Caco-2 (cell line): ENCODE data around the gene OR2AT4. TPM values are rescaled to one million over a fixed set of nuclear protein-coding genes. Genes with fewer than 3 reads are reported as not detected.

Experiments
- BruUV-seq: library from RNA; stranded (reverse); fragments of 400-500 nt; replicated peaks from 2 replicates; lab custom pipeline; 2021; lab: Mats Ljungman, UMichigan
- CTCF ChIA-PET: fragments of 300-600 bp; sonication (Branson Sonifier 250); formaldehyde crosslinking; loops from one replicate; lab custom pipeline; 2022; ENCODE audit warnings: antibody characterized with exemption; lab: Charles Lee
- POLR2A ChIA-PET: fragments of 300-600 bp; sonication (Branson Sonifier 250); formaldehyde crosslinking; loops from one replicate; lab custom pipeline; 2022; ENCODE audit warnings: antibody characterized with exemption; lab: Charles Lee
- DNase-seq, 2 experiments: peaks; one replicate each; pipeline versions ENCODE4 v3.0.0 to v3.0.0-alpha.2; 2020 to 2022
- H3K27me3 ChIP-seq: replicated peaks from 2 replicates; pipeline ENCODE4 v1.6.0; 2011; ENCODE audit warnings: low read length; ENCODE audit not compliant: control insufficient read depth, insufficient read depth
- H3K36me3 ChIP-seq: 2 replicates; pipeline ENCODE4 v1.5.1; 2011; ENCODE audit warnings: low read length; ENCODE audit not compliant: control insufficient read depth, insufficient read depth
- H3K4me1 ChIP-seq: fragments of 250-450 bp; sonication (Bioruptor Pico); 2 replicates; pipeline ENCODE4 v1.5.1; 2020; ENCODE audit warnings: mild to moderate bottlenecking
- H3K4me3 ChIP-seq: 2 replicates; pipeline ENCODE4 v1.5.1; 2011; ENCODE audit warnings: low read depth, mild to moderate bottlenecking, control low read depth, low read length
- H3K9me3 ChIP-seq: fragments of 250-450 bp; sonication (Bioruptor Pico); 2 replicates; pipeline ENCODE4 v1.5.1; 2020; ENCODE audit warnings: mild to moderate bottlenecking, moderate library complexity
- H3K27ac Mint-ChIP-seq: one replicate; pipeline ENCODE4 v1.8.0; 2022; ENCODE audit warnings: mixed read lengths; ENCODE audit not compliant: unreplicated experiment
- H3K27me3 Mint-ChIP-seq: one replicate; pipeline ENCODE4 v1.8.0; 2022; ENCODE audit warnings: mixed read lengths; ENCODE audit not compliant: insufficient read depth, unreplicated experiment
- H3K36me3 Mint-ChIP-seq: one replicate; pipeline ENCODE4 v1.8.0; 2022; ENCODE audit warnings: mild to moderate bottlenecking, mixed read lengths; ENCODE audit not compliant: insufficient read depth, unreplicated experiment
- H3K4me1 Mint-ChIP-seq: one replicate; pipeline ENCODE4 v1.8.0; 2022; ENCODE audit warnings: low read depth, mixed read lengths; ENCODE audit not compliant: unreplicated experiment
- H3K4me3 Mint-ChIP-seq: one replicate; pipeline ENCODE4 v1.8.0; 2022; ENCODE audit warnings: mild to moderate bottlenecking, moderate library complexity, mixed read lengths; ENCODE audit not compliant: unreplicated experiment
- H3K9me3 Mint-ChIP-seq: one replicate; pipeline ENCODE4 v1.8.0; 2022; ENCODE audit warnings: mixed read lengths; ENCODE audit not compliant: unreplicated experiment
- intact Hi-C: fragments of 100-400 bp; cut with micrococcal nuclease; formaldehyde crosslinking; loops from one replicate; pipeline ENCODE4 v1.10.0; 2022; ENCODE audit not compliant: unreplicated experiment
- total RNA-seq: library from RNA; stranded (reverse); gene quantifications from 2 replicates; pipeline ENCODE4 v1.2.3, GENCODE V29; 2022
- TF ChIP-seq, protein P1 (sequence below), 2 experiments: fragments of 200-600 bp in 1 of 2; IDR thresholded peaks; 1 replicate in 1 of 2; 2 replicates in 1 of 2; pipeline versions ENCODE4 v1.5.1 to v1.8.0; 2011 to 2022; ENCODE audit warnings: antibody characterized with exemption in 1 of 2, control low read depth in 1 of 2, inconsistent platforms in 1 of 2, low read depth in 1 of 2, low read length in 1 of 2, mild to moderate bottlenecking in 1 of 2, moderate library complexity in 1 of 2; ENCODE audit not compliant: insufficient read depth in 1 of 2, severe bottlenecking in 1 of 2, unreplicated experiment in 1 of 2

OR2AT4 gene
- total RNA-seq, 1 experiment from 2014 or later: not detected

GRCh38 chr11:75145196-75145971, 48.7 kb upstream of the OR2AT4 start:
- TF ChIP-seq, protein P1, sequence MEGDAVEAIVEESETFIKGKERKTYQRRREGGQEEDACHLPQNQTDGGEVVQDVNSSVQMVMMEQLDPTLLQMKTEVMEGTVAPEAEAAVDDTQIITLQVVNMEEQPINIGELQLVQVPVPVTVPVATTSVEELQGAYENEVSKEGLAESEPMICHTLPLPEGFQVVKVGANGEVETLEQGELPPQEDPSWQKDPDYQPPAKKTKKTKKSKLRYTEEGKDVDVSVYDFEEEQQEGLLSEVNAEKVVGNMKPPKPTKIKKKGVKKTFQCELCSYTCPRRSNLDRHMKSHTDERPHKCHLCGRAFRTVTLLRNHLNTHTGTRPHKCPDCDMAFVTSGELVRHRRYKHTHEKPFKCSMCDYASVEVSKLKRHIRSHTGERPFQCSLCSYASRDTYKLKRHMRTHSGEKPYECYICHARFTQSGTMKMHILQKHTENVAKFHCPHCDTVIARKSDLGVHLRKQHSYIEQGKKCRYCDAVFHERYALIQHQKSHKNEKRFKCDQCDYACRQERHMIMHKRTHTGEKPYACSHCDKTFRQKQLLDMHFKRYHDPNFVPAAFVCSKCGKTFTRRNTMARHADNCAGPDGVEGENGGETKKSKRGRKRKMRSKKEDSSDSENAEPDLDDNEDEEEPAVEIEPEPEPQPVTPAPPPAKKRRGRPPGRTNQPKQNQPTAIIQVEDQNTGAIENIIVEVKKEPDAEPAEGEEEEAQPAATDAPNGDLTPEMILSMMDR (IDR thresholded peaks at IDR 0.05; ENCODE audit: insufficient read depth in 1 of 2, low read depth in 1 of 2, low read length in 1 of 2, severe bottlenecking in 1 of 2, unreplicated experiment in 1 of 2): no peak
- H3K36me3 ChIP-seq: no peaks in the 10 kb centered on the region
- peaks cover 71% of the 10 kb centered on the region for H3K4me1 ChIP-seq
- Mint-ChIP-seq H3K4me1 (peaks cover 44% of the 10 kb centered on the region), H3K4me3 (peak overlapping the region; percentile 25), H3K27me3 (no peaks in the 10 kb centered on the region), H3K9me3 (no peaks in the 10 kb centered on the region), H3K27ac (peak overlapping the region; percentile 75), H3K36me3 (peaks cover 12% of the 10 kb centered on the region)
- peak in 1 of 2 experiments; percentile 34 for DNase-seq
- CTCF ChIA-PET: interaction anchor here (0.6 to 11.4 kb wide), 21 partner anchors 7 to 1269 kb away, joined by 3 to 887 read pairs (median 5); partner anchors contain the start of genes COA4, PAAF1 and TPBGL
- no peaks in the 10 kb centered on the region for H3K27me3 ChIP-seq
- BruUV-seq: no TSS peak
- POLR2A ChIA-PET: interaction anchor here (1.1 to 3.9 kb wide), 6 partner anchors 11 to 59 kb away, joined by 3 to 43 read pairs (median 12); no protein-coding TSS in a partner anchor
- H3K9me3 ChIP-seq: no peaks in the 10 kb centered on the region
- no peak overlapping the region for H3K4me3 ChIP-seq
- intact Hi-C loops: no loop called here

DNA sequence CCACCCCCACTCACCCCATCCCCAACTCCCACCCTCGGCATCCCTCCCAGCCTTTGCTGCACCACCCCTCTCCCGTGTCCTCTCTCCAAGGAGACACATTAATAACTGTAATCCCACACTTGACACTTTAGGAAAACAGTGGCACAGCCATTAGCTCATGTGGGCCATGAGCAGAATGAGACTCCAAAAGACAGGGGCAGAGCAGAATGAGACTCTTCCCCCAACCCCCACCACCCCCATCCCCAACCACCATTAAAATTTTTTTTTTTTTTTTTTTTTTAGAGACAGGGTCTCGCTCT, 48.0 kb upstream of the OR2AT4 start:
- CTCF ChIA-PET: interaction anchor here (0.6 to 11.4 kb wide), 16 partner anchors 10 to 1268 kb away, joined by 3 to 887 read pairs (median 10); partner anchors contain the start of genes COA4, PAAF1 and TPBGL
- BruUV-seq: no TSS peak
- Histone ChIP-seq H3K9me3 (no peaks in the 10 kb centered on the region), H3K27me3 (no peaks in the 10 kb centered on the region), H3K36me3 (no peaks in the 10 kb centered on the region), H3K4me3 (no peak overlapping the region), H3K4me1 (peaks cover 63% of the 10 kb centered on the region)
- Mint-ChIP-seq H3K9me3 (no peaks in the 10 kb centered on the region), H3K4me1 (peaks cover 43% of the 10 kb centered on the region), H3K36me3 (peaks cover 12% of the 10 kb centered on the region), H3K4me3 (no peak overlapping the region), H3K27me3 (no peaks in the 10 kb centered on the region), H3K27ac (no peak overlapping the region)
- intact Hi-C loops: loop anchor here (1.0 to 5.0 kb wide), 3 partner anchors 43 to 97 kb away; no protein-coding TSS in a partner anchor
- POLR2A ChIA-PET: interaction anchor here (0.7 to 3.9 kb wide), 5 partner anchors 11 to 130 kb away, joined by 3 to 43 read pairs (median 18); no protein-coding TSS in a partner anchor
- no peak for DNase-seq
- TF ChIP-seq, protein P1 (IDR thresholded peaks at IDR 0.05; ENCODE audit: insufficient read depth in 1 of 2, low read depth in 1 of 2, low read length in 1 of 2, severe bottlenecking in 1 of 2, unreplicated experiment in 1 of 2): no peak

- peaks cover 12% of the 10 kb centered on the region for H3K36me3 Mint-ChIP-seq
- H3K27me3 Mint-ChIP-seq: no peaks in the 10 kb centered on the region
- BruUV-seq: no TSS peak
- Histone ChIP-seq H3K27me3 (no peaks in the 10 kb centered on the region), H3K36me3 (no peaks in the 10 kb centered on the region), H3K4me3 (no peak overlapping the region), H3K9me3 (no peaks in the 10 kb centered on the region), H3K4me1 (peaks cover 51% of the 10 kb centered on the region)
- no peaks in the 10 kb centered on the region for H3K9me3 Mint-ChIP-seq
- peaks cover 43% of the 10 kb centered on the region for H3K4me1 Mint-ChIP-seq
- H3K4me3 Mint-ChIP-seq: no peak overlapping the region
- no peak overlapping the region for H3K27ac Mint-ChIP-seq
- DNase-seq: no peak
- TF ChIP-seq, protein P1 (IDR thresholded peaks at IDR 0.05; ENCODE audit: insufficient read depth in 1 of 2, low read depth in 1 of 2, low read length in 1 of 2, severe bottlenecking in 1 of 2, unreplicated experiment in 1 of 2): no peak
- CTCF ChIA-PET: interaction anchor here (0.7 to 11.4 kb wide), 9 partner anchors 12 to 195 kb away, joined by 4 to 887 read pairs (median 10); partner anchors contain the start of gene TPBGL
- POLR2A ChIA-PET: no interaction called here
- intact Hi-C loops: loop anchor here (5.0 kb wide), 1 partner anchor 44 kb away; no protein-coding TSS in a partner anchor
Observed at GRCh38 chr11:75143420-75143731, 46.7 kb upstream of the OR2AT4 start.
